H9 (cell line): Measurements from ENCODE around the gene NEB. TPM values are rescaled to one million over a fixed set of nuclear protein-coding genes. Genes with fewer than 3 reads are reported as not detected.

ENCODE experiments used
- DNase-seq: peaks from one replicate; pipeline ENCODE4 v3.0.0-alpha.2; 2017
- H2AFZ ChIP-seq: one replicate; pipeline ENCODE4 v1.6.1; 2013; ENCODE audit warnings: mild to moderate bottlenecking, low read length, control low read depth, moderate library complexity
- H2AK5ac ChIP-seq: 2 replicates; pipeline ENCODE4 v1.6.1; 2013; ENCODE audit warnings: low read length, control low read depth, mixed read lengths; ENCODE audit not compliant: insufficient read length
- H2BK120ac ChIP-seq: one replicate; pipeline ENCODE4 v1.6.1; 2013; ENCODE audit warnings: low read depth, mild to moderate bottlenecking, low read length, control low read depth, inconsistent platforms; ENCODE audit not compliant: poor library complexity, severe bottlenecking
- H2BK12ac ChIP-seq: 2 replicates; pipeline ENCODE4 v1.6.1; 2013; ENCODE audit warnings: low read length, control low read depth, mixed read lengths, low read depth; ENCODE audit not compliant: insufficient read length
- H2BK15ac ChIP-seq: 2 replicates; pipeline ENCODE4 v1.6.1; 2013; ENCODE audit warnings: low read depth, low read length, control low read depth
- H2BK20ac ChIP-seq: one replicate; pipeline ENCODE4 v1.6.1; 2013; ENCODE audit warnings: low read depth, mild to moderate bottlenecking, low read length, control low read depth, inconsistent platforms; ENCODE audit not compliant: poor library complexity, severe bottlenecking
- H2BK5ac ChIP-seq: 2 replicates; pipeline ENCODE4 v1.6.1; 2013; ENCODE audit warnings: low read length, control low read depth, mixed read lengths; ENCODE audit not compliant: insufficient read length
- H3K14ac ChIP-seq: 2 replicates; pipeline ENCODE4 v1.6.1; 2013; ENCODE audit warnings: low read length, control low read depth; ENCODE audit not compliant: insufficient read depth
- H3K18ac ChIP-seq: 2 replicates; pipeline ENCODE4 v1.6.1; 2013; ENCODE audit warnings: low read depth, mild to moderate bottlenecking, mixed read lengths, low read length, control low read depth; ENCODE audit not compliant: insufficient read length
- H3K23ac ChIP-seq: 2 replicates; pipeline ENCODE4 v1.6.1; 2013; ENCODE audit warnings: low read length, control low read depth, mixed read lengths, low read depth; ENCODE audit not compliant: insufficient read length
- H3K23me2 ChIP-seq: 2 replicates; pipeline ENCODE4 v1.6.1; 2013; ENCODE audit warnings: low read depth, mild to moderate bottlenecking, mixed read lengths, low read length, control low read depth; ENCODE audit not compliant: insufficient read length, poor library complexity, severe bottlenecking
- H3K27ac ChIP-seq: 2 replicates; pipeline ENCODE4 v1.5.1; 2013; ENCODE audit warnings: low read length, control low read depth, mixed read lengths, low read depth; ENCODE audit not compliant: insufficient read length
- H3K27me3 ChIP-seq: 2 replicates; pipeline ENCODE4 v1.6.1; 2013; ENCODE audit warnings: low read length, control low read depth, inconsistent platforms; ENCODE audit not compliant: insufficient read depth
- H3K4ac ChIP-seq: 2 replicates; pipeline ENCODE4 v1.6.1; 2013; ENCODE audit warnings: low read depth, mild to moderate bottlenecking, control low read depth, inconsistent platforms, low read length, moderate library complexity
- H3K4me1 ChIP-seq: 2 replicates; pipeline ENCODE4 v1.6.1; 2013; ENCODE audit warnings: low read length, control low read depth, inconsistent platforms; ENCODE audit not compliant: insufficient read depth
- H3K4me2 ChIP-seq: 2 replicates; pipeline ENCODE4 v1.6.1; 2013; ENCODE audit warnings: low read length, control low read depth, mixed read lengths; ENCODE audit not compliant: insufficient read length, insufficient read depth
- H3K56ac ChIP-seq: 2 replicates; pipeline ENCODE4 v1.6.1; 2013; ENCODE audit warnings: low read depth, mild to moderate bottlenecking, mixed read lengths, low read length, control low read depth; ENCODE audit not compliant: insufficient read length
- H3K79me1 ChIP-seq: 2 replicates; pipeline ENCODE4 v1.6.1; 2013; ENCODE audit warnings: low read depth, mild to moderate bottlenecking, moderate library complexity, low read length, control low read depth, inconsistent platforms; ENCODE audit not compliant: insufficient read depth, poor library complexity, severe bottlenecking
- H3K79me2 ChIP-seq: 2 replicates; pipeline ENCODE4 v1.6.1; 2013; ENCODE audit warnings: low read length, control low read depth, inconsistent platforms; ENCODE audit not compliant: insufficient read depth
- H3K9ac ChIP-seq: 2 replicates; pipeline ENCODE4 v1.6.1; 2013; ENCODE audit warnings: low read length, control low read depth, mixed read lengths; ENCODE audit not compliant: insufficient read length; ENCODE audit errors: extremely low read depth
- H3K9me3 ChIP-seq: one replicate; pipeline ENCODE4 v1.6.1; 2013; ENCODE audit warnings: low read depth, low read length, inconsistent platforms; ENCODE audit not compliant: control insufficient read depth
- H3T11ph ChIP-seq: one replicate; pipeline ENCODE4 v1.6.1; 2013; ENCODE audit warnings: mild to moderate bottlenecking, low read length, control low read depth, inconsistent platforms
- H4K20me1 ChIP-seq: one replicate; pipeline ENCODE4 v1.6.1; 2013; ENCODE audit not compliant: control insufficient read depth, insufficient read length, insufficient read depth
- H4K5ac ChIP-seq: 2 replicates; pipeline ENCODE4 v1.6.1; 2013; ENCODE audit warnings: low read depth, mild to moderate bottlenecking, mixed read lengths, low read length, control low read depth; ENCODE audit not compliant: insufficient read length
- H4K8ac ChIP-seq: replicated peaks from 2 replicates; pipeline ENCODE4 v1.6.1; 2013; ENCODE audit warnings: low read length, control low read depth, mixed read lengths, low read depth; ENCODE audit not compliant: insufficient read length
- H4K91ac ChIP-seq: 2 replicates; pipeline ENCODE4 v1.6.1; 2013; ENCODE audit warnings: low read depth, mild to moderate bottlenecking, moderate library complexity, mixed read lengths, low read length, control low read depth; ENCODE audit not compliant: insufficient read length
- H3K27ac Mint-ChIP-seq, 3 experiments: 2 replicates in 2 of 3; 3 replicates in 1 of 3; pipeline ENCODE4 v1.8.0; 2020 to 2021; ENCODE audit warnings: mixed read lengths in 3 of 3, mild to moderate bottlenecking in 1 of 3, moderate library complexity in 1 of 3
- H3K27me3 Mint-ChIP-seq: 2 replicates; pipeline ENCODE4 v1.8.0; 2021; ENCODE audit warnings: low read depth, mild to moderate bottlenecking, moderate library complexity, mixed read lengths
- H3K36me3 Mint-ChIP-seq, 3 experiments: 2 replicates in 2 of 3; 3 replicates in 1 of 3; pipeline ENCODE4 v1.8.0; 2020 to 2021; ENCODE audit warnings: low read depth in 3 of 3, mixed read lengths in 3 of 3; ENCODE audit not compliant: insufficient read depth in 1 of 3
- H3K4me1 Mint-ChIP-seq, 2 experiments: 2 replicates each; pipeline ENCODE4 v1.8.0; 2020; ENCODE audit warnings: mixed read lengths in 2 of 2
- H3K4me3 Mint-ChIP-seq, 2 experiments: 2 replicates in 1 of 2; 3 replicates in 1 of 2; pipeline ENCODE4 v1.8.0; 2020 to 2021; ENCODE audit warnings: mild to moderate bottlenecking in 2 of 2, mixed read lengths in 2 of 2, moderate library complexity in 1 of 2
- H3K9me3 Mint-ChIP-seq, 2 experiments: 2 replicates in 1 of 2; 3 replicates in 1 of 2; pipeline ENCODE4 v1.8.0; 2020; ENCODE audit warnings: mild to moderate bottlenecking in 2 of 2, mixed read lengths in 2 of 2, moderate library complexity in 1 of 2
- WGBS: extraction: QIAGEN DNeasy Blood & Tissue Kit; methylation state at CpG from one replicate; pipeline ENCODE4 v1.1.7; 2013; ENCODE audit warnings: missing lambda C conversion rate, low lambda C conversion rate, mixed read lengths; ENCODE audit not compliant: insufficient read length; ENCODE audit errors: extremely low coverage; 5-methylcytosine and 5-hydroxymethylcytosine counted together
- total RNA-seq: library from RNA; stranded (reverse); gene quantifications from 2 replicates; pipeline ENCODE4 v1.2.1, GENCODE V29; 2021
- TF ChIP-seq, protein P1 (sequence below): fragments of 200-600 bp; sonication (generic); conservative IDR thresholded peaks from 3 replicates; pipeline ENCODE4 v1.8.0; 2021; ENCODE audit warnings: antibody characterized with exemption, mild to moderate bottlenecking

The NEB gene
- total RNA-seq, 1 experiment from 2014 or later = 0.98 TPM

DNA sequence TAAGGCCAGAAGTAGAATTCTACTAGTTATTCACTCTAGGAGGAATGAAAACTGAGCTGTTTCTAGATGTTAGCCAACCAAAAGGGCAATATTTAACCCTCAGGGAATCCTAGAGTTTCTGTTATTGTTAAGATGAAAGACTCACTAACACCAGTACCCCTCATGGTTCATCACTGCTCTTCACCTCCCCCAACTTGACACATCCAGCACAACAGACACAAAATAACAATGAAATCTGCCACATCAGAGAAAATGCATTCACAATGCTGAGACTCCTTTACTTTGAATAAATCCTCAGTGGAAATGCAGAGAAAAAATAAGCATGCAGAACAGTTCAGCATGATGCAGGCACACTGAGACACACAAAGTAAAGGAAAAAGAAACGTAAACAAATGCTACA is 213.3 kb downstream of the NEB start:
- Histone ChIP-seq H3K27me3 (no peaks in the 10 kb centered on the region), H3K4ac (no peak overlapping the region), H3T11ph (no peak overlapping the region), H3K18ac (no peak overlapping the region), H4K5ac (no peak overlapping the region), H2BK15ac (no peak overlapping the region), H3K56ac (no peak overlapping the region), H3K79me1 (no peaks in the 10 kb centered on the region), H2BK5ac (no peak overlapping the region), H3K79me2 (no peaks in the 10 kb centered on the region), H2BK20ac (no peak overlapping the region), H2AK5ac (no peak overlapping the region), H3K9me3 (no peaks in the 10 kb centered on the region), H4K20me1 (no peaks in the 10 kb centered on the region), H2BK12ac (no peak overlapping the region), H4K8ac (no peak overlapping the region), H3K4me2 (no peak overlapping the region), H4K91ac (no peak overlapping the region), H3K9ac (no peak overlapping the region), H3K27ac (no peak overlapping the region), H2BK120ac (no peak overlapping the region), H3K14ac (no peak overlapping the region), H3K4me1 (peaks cover 3% of the 10 kb centered on the region; the same call in 1 of the 2 replicates), H2AFZ (peak overlapping the region; percentile 4), H3K23me2 (no peaks in the 10 kb centered on the region), H3K23ac (no peak overlapping the region)
- Mint-ChIP-seq H3K9me3 (no peaks in the 10 kb centered on the region), H3K27ac (no peak overlapping the region; a peak in 2 of 7 replicates), H3K4me1 (peaks cover 10 to 11% of the 10 kb centered on the region in 2 experiments), H3K27me3 (no peaks in the 10 kb centered on the region), H3K4me3 (no peak overlapping the region), H3K36me3 (no peaks in the 10 kb centered on the region)
- no peak for DNase-seq
- TF ChIP-seq, protein P1, sequence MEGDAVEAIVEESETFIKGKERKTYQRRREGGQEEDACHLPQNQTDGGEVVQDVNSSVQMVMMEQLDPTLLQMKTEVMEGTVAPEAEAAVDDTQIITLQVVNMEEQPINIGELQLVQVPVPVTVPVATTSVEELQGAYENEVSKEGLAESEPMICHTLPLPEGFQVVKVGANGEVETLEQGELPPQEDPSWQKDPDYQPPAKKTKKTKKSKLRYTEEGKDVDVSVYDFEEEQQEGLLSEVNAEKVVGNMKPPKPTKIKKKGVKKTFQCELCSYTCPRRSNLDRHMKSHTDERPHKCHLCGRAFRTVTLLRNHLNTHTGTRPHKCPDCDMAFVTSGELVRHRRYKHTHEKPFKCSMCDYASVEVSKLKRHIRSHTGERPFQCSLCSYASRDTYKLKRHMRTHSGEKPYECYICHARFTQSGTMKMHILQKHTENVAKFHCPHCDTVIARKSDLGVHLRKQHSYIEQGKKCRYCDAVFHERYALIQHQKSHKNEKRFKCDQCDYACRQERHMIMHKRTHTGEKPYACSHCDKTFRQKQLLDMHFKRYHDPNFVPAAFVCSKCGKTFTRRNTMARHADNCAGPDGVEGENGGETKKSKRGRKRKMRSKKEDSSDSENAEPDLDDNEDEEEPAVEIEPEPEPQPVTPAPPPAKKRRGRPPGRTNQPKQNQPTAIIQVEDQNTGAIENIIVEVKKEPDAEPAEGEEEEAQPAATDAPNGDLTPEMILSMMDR = no peak
- no CpG with 5 or more reads among the region's 1 CpG for WGBS
